ENCODE results near the gene MAN1C1. TPM values are rescaled to one million over a fixed set of nuclear protein-coding genes. Genes with fewer than 3 reads are reported as not detected.
"Not testable (repeated sequence)": the region's sequence is repeated elsewhere in the genome, so short reads cannot be mapped to it uniquely, and the experiment has no call there.

The MAN1C1 gene
- total RNA-seq, 1 donor from 2014 or later = 10.9 TPM

GRCh38 chr1:25598879-25599278, 17.7 kb upstream of the MAN1C1 start:
- Mint-ChIP-seq H3K36me3 (ENCODE audit: low read depth) (peaks cover 8% of the 10 kb centered on the region), H3K4me3 (ENCODE audit: unreplicated experiment) (no peak overlapping the region), H3K9me3 (ENCODE audit: low read depth) (peaks cover 7% of the 10 kb centered on the region), H3K27ac (ENCODE audit: unreplicated experiment) (no peak overlapping the region), H3K27me3 (ENCODE audit: low read depth) (peaks cover 10% of the 10 kb centered on the region), H3K4me1 (ENCODE audit: low read depth) (no peaks in the 10 kb centered on the region)
- no peak for TF ChIP-seq CTCF (IDR thresholded peaks at IDR 0.05)
- no peak for DNase-seq (ENCODE audit: low spot score)

GRCh38 chr1:25599969-25600610, 16.5 kb upstream of the MAN1C1 start:
- H3K27me3 Mint-ChIP-seq (ENCODE audit: low read depth) = peaks cover 6% of the 10 kb centered on the region
- no peak for TF ChIP-seq CTCF (IDR thresholded peaks at IDR 0.05)

GRCh38 chr1:25600971-25601699, 15.5 kb upstream of the MAN1C1 start:
- not testable (repeated sequence) for H3K9me3 Mint-ChIP-seq (ENCODE audit: low read depth); DNase-seq (ENCODE audit: low spot score); H3K4me1 Mint-ChIP-seq (ENCODE audit: low read depth); H3K36me3 Mint-ChIP-seq (ENCODE audit: low read depth); H3K4me3 Mint-ChIP-seq (ENCODE audit: unreplicated experiment); H3K27me3 Mint-ChIP-seq (ENCODE audit: low read depth); H3K27ac Mint-ChIP-seq (ENCODE audit: unreplicated experiment)

More at GRCh38 chr1:25599969-25600610, 16.5 kb upstream of the MAN1C1 start:
- no peak for DNase-seq (ENCODE audit: low spot score)
- no peaks in the 10 kb centered on the region for H3K4me1 Mint-ChIP-seq (ENCODE audit: low read depth)
- H3K27ac Mint-ChIP-seq (ENCODE audit: unreplicated experiment) = no peak overlapping the region
- no peak overlapping the region for H3K4me3 Mint-ChIP-seq (ENCODE audit: unreplicated experiment)
- peaks cover 4% of the 10 kb centered on the region for H3K36me3 Mint-ChIP-seq (ENCODE audit: low read depth)
- H3K9me3 Mint-ChIP-seq (ENCODE audit: low read depth) = peaks cover 7% of the 10 kb centered on the region

GRCh38 chr1:25603779-25604538, 12.6 kb upstream of the MAN1C1 start:
- H3K27me3 Mint-ChIP-seq (ENCODE audit: low read depth) = peaks cover 13% of the 10 kb centered on the region
- not testable (repeated sequence) for H3K36me3 Mint-ChIP-seq (ENCODE audit: low read depth); H3K4me3 Mint-ChIP-seq (ENCODE audit: unreplicated experiment); H3K27ac Mint-ChIP-seq (ENCODE audit: unreplicated experiment); H3K4me1 Mint-ChIP-seq (ENCODE audit: low read depth); DNase-seq (ENCODE audit: low spot score); H3K9me3 Mint-ChIP-seq (ENCODE audit: low read depth)

- Mint-ChIP-seq H3K27me3 (ENCODE audit: low read depth) (peaks cover 31% of the 10 kb centered on the region), H3K4me1 (ENCODE audit: low read depth) (peaks cover 6% of the 10 kb centered on the region), H3K27ac (ENCODE audit: unreplicated experiment) (no peak overlapping the region), H3K36me3 (ENCODE audit: low read depth) (no peaks in the 10 kb centered on the region), H3K4me3 (ENCODE audit: unreplicated experiment) (no peak overlapping the region), H3K9me3 (ENCODE audit: low read depth) (no peaks in the 10 kb centered on the region)
- TF ChIP-seq CTCF (IDR thresholded peaks at IDR 0.05) = no peak
- no peak for DNase-seq (ENCODE audit: low spot score)
Observed at GRCh38 chr1:25607123-25607522, 9.5 kb upstream of the MAN1C1 start.

GRCh38 chr1:25608488-25609178, 8.0 kb upstream of the MAN1C1 start:
- Mint-ChIP-seq H3K27ac (ENCODE audit: unreplicated experiment) (no peak overlapping the region), H3K9me3 (ENCODE audit: low read depth) (no peaks in the 10 kb centered on the region), H3K4me1 (ENCODE audit: low read depth) (peaks cover 6% of the 10 kb centered on the region), H3K36me3 (ENCODE audit: low read depth) (no peaks in the 10 kb centered on the region), H3K27me3 (ENCODE audit: low read depth) (peaks cover 41% of the 10 kb centered on the region), H3K4me3 (ENCODE audit: unreplicated experiment) (peak overlapping the region; percentile 28)
- peak; percentile 85 for TF ChIP-seq CTCF (IDR thresholded peaks at IDR 0.05)
- no peak for DNase-seq (ENCODE audit: low spot score)
